DND-41 (cell line): ENCODE results near the gene SMAD6.

ENCODE experiments used
- ATAC-seq: fragments of 200-7000 bp; cut with Tn5 transposase; 3 replicates; pipeline ENCODE4 v1.9.1; 2021; ENCODE audit warnings: low read depth; ENCODE audit not compliant: insufficient read depth
- DNase-seq: peaks from one replicate; pipeline ENCODE4 v3.0.0-alpha.2; 2020
- H2AFZ ChIP-seq: 2 replicates; pipeline ENCODE4 v1.6.0; 2012; ENCODE audit warnings: low read depth, low read length
- H3K27ac ChIP-seq: 2 replicates; pipeline ENCODE4 v1.5.1; 2012; ENCODE audit warnings: low read length, inconsistent platforms
- H3K27me3 ChIP-seq: fragments of 200-600 bp; sonication (generic); 2 replicates; pipeline ENCODE4 v1.6.0; 2012; ENCODE audit warnings: low read length, mild to moderate bottlenecking, inconsistent platforms; ENCODE audit not compliant: insufficient read depth, poor library complexity
- H3K36me3 ChIP-seq: 2 replicates; pipeline ENCODE4 v1.5.1; 2012; ENCODE audit warnings: low read length, inconsistent platforms; ENCODE audit not compliant: insufficient read depth
- H3K4me1 ChIP-seq: 2 replicates; pipeline ENCODE4 v1.5.1; 2012; ENCODE audit warnings: mild to moderate bottlenecking, low read length; ENCODE audit not compliant: insufficient read depth
- H3K4me2 ChIP-seq: 2 replicates; pipeline ENCODE4 v1.6.0; 2012; ENCODE audit warnings: mild to moderate bottlenecking, moderate library complexity, low read length, inconsistent platforms; ENCODE audit not compliant: insufficient read depth
- H3K4me3 ChIP-seq, 2 experiments: fragments of 200-600 bp in 1 of 2; shearing (Covaris generic) in 1 of 2; 2 replicates each; pipeline ENCODE4 v1.5.1; 2012 to 2016; ENCODE audit warnings: inconsistent platforms in 2 of 2, low read length in 2 of 2, mild to moderate bottlenecking in 2 of 2, low read depth in 1 of 2, moderate library complexity in 1 of 2
- H3K79me2 ChIP-seq: 2 replicates; pipeline ENCODE4 v1.6.0; 2012; ENCODE audit warnings: low read length, inconsistent platforms; ENCODE audit not compliant: insufficient read depth
- H3K9ac ChIP-seq: 2 replicates; pipeline ENCODE4 v1.6.0; 2012; ENCODE audit warnings: low read depth, mild to moderate bottlenecking, inconsistent platforms, low read length, moderate library complexity
- H3K9me3 ChIP-seq: 2 replicates; pipeline ENCODE4 v1.5.1; 2012; ENCODE audit warnings: low read length, moderate library complexity, mild to moderate bottlenecking, inconsistent platforms; ENCODE audit not compliant: insufficient read depth, severe bottlenecking
- H4K20me1 ChIP-seq: 2 replicates; pipeline ENCODE4 v1.6.0; 2012; ENCODE audit warnings: low read length; ENCODE audit not compliant: insufficient read depth
- CTCF ChIP-seq: IDR thresholded peaks from 2 replicates; pipeline ENCODE4 v1.5.1; 2012; ENCODE audit warnings: borderline replicate concordance, low read length, moderate library complexity, mild to moderate bottlenecking; ENCODE audit not compliant: poor library complexity, severe bottlenecking; ENCODE audit errors: extremely low read depth
- EZH2 ChIP-seq: IDR thresholded peaks from 3 replicates; pipeline ENCODE4 v1.6.1; 2012; ENCODE audit warnings: borderline replicate concordance, low read depth, mild to moderate bottlenecking, moderate library complexity, low read length, inconsistent platforms; ENCODE audit not compliant: severe bottlenecking

SMAD6 gene

GRCh38 chr15:66824424-66824823, 122.4 kb downstream of the SMAD6 start:
- no peaks in the 10 kb centered on the region for H3K4me1 ChIP-seq
- ATAC-seq, result no peak
- no peak overlapping the region for H2AFZ ChIP-seq
- TF ChIP-seq EZH2 (no peak), CTCF (no peak)
- no peaks in the 10 kb centered on the region for H3K9me3 ChIP-seq
- H3K36me3 ChIP-seq, result no peaks in the 10 kb centered on the region
- H3K4me3 ChIP-seq, result no peak overlapping the region
- no peaks in the 10 kb centered on the region for H4K20me1 ChIP-seq
- H3K79me2 ChIP-seq, result no peaks in the 10 kb centered on the region
- no peaks in the 10 kb centered on the region for H3K27me3 ChIP-seq
- no peak overlapping the region for H3K9ac ChIP-seq
- no peak overlapping the region for H3K27ac ChIP-seq
- no peak overlapping the region for H3K4me2 ChIP-seq
- no peak for DNase-seq

GRCh38 chr15:66825139-66825538, 123.1 kb downstream of the SMAD6 start:
- no peak overlapping the region for H3K4me3 ChIP-seq
- TF ChIP-seq CTCF (no peak), EZH2 (no peak)
- no peaks in the 10 kb centered on the region for H3K79me2 ChIP-seq
- H3K36me3 ChIP-seq, result no peaks in the 10 kb centered on the region
- no peak overlapping the region for H3K4me2 ChIP-seq
- H3K9me3 ChIP-seq, result no peaks in the 10 kb centered on the region
- H3K4me1 ChIP-seq, result no peaks in the 10 kb centered on the region
- H2AFZ ChIP-seq, result no peak overlapping the region
- H3K27ac ChIP-seq, result no peak overlapping the region
- H3K27me3 ChIP-seq, result no peaks in the 10 kb centered on the region
- no peak overlapping the region for H3K9ac ChIP-seq
- DNase-seq, result no peak
- no peaks in the 10 kb centered on the region for H4K20me1 ChIP-seq
- ATAC-seq, result no peak

GRCh38 chr15:66825731-66826130, 123.7 kb downstream of the SMAD6 start:
- no peak for ATAC-seq
- TF ChIP-seq EZH2, result no peak
- no peak for TF ChIP-seq CTCF
- no peaks in the 10 kb centered on the region for H4K20me1 ChIP-seq

GRCh38 chr15:66826507-66826906, 124.5 kb downstream of the SMAD6 start:
- Histone ChIP-seq H3K79me2 (no peaks in the 10 kb centered on the region), H3K4me1 (no peaks in the 10 kb centered on the region), H2AFZ (no peak overlapping the region), H4K20me1 (no peaks in the 10 kb centered on the region), H3K27me3 (no peaks in the 10 kb centered on the region), H3K4me2 (no peak overlapping the region), H3K9ac (no peak overlapping the region), H3K27ac (no peak overlapping the region), H3K36me3 (no peaks in the 10 kb centered on the region), H3K9me3 (no peaks in the 10 kb centered on the region), H3K4me3 (no peak overlapping the region)
- TF ChIP-seq CTCF (no peak), EZH2 (no peak)
- no peak for ATAC-seq
- no peak for DNase-seq

More at GRCh38 chr15:66825731-66826130, 123.7 kb downstream of the SMAD6 start:
- H3K79me2 ChIP-seq, result no peaks in the 10 kb centered on the region
- DNase-seq, result no peak
- no peaks in the 10 kb centered on the region for H3K27me3 ChIP-seq
- H3K4me3 ChIP-seq, result no peak overlapping the region
- H3K36me3 ChIP-seq, result no peaks in the 10 kb centered on the region
- no peak overlapping the region for H3K27ac ChIP-seq
- no peak overlapping the region for H2AFZ ChIP-seq
- no peaks in the 10 kb centered on the region for H3K9me3 ChIP-seq
- no peaks in the 10 kb centered on the region for H3K4me1 ChIP-seq
- no peak overlapping the region for H3K4me2 ChIP-seq
- no peak overlapping the region for H3K9ac ChIP-seq
